Smooth muscle cell (in vitro differentiated cells): ENCODE data around the gene ZSWIM5. TPM values are rescaled to one million over a fixed set of nuclear protein-coding genes. Genes with fewer than 3 reads are reported as not detected.

Experiments used
- DNase-seq: peaks from one replicate; lab custom pipeline; 2025; ENCODE audit not compliant: unreplicated experiment; lab: John Stamatoyannopoulos, UW
- H2AFZ ChIP-seq: fragments of 200-600 bp; sonication (generic); 2 replicates; pipeline ENCODE4 v1.6.0; 2016; ENCODE audit warnings: antibody characterized with exemption, low read depth, mild to moderate bottlenecking
- H3F3A ChIP-seq: fragments of 200-600 bp; sonication (generic); 2 replicates; pipeline ENCODE4 v1.6.0; 2017; ENCODE audit warnings: antibody characterized with exemption, low read depth
- H3K27ac ChIP-seq: fragments of 200-600 bp; sonication (generic); 2 replicates; pipeline ENCODE4 v1.5.1; 2016; ENCODE audit warnings: low read depth, mild to moderate bottlenecking
- H3K27me3 ChIP-seq: fragments of 200-600 bp; sonication (generic); 2 replicates; pipeline ENCODE4 v1.6.1; 2016; ENCODE audit warnings: low read depth, mild to moderate bottlenecking
- H3K36me3 ChIP-seq: fragments of 200-600 bp; sonication (generic); 2 replicates; pipeline ENCODE4 v1.5.1; 2016; ENCODE audit warnings: low read depth
- H3K4me1 ChIP-seq: fragments of 200-600 bp; sonication (generic); 2 replicates; pipeline ENCODE4 v1.5.1; 2016; ENCODE audit warnings: low read depth
- H3K4me2 ChIP-seq: fragments of 200-600 bp; sonication (generic); 2 replicates; pipeline ENCODE4 v1.6.0; 2016; ENCODE audit warnings: mild to moderate bottlenecking
- H3K4me3 ChIP-seq: fragments of 200-600 bp; sonication (generic); 2 replicates; pipeline ENCODE4 v1.5.1; 2016; ENCODE audit warnings: mild to moderate bottlenecking
- H3K79me2 ChIP-seq: fragments of 200-600 bp; sonication (generic); 2 replicates; pipeline ENCODE4 v1.6.0; 2016; ENCODE audit warnings: low read depth, mild to moderate bottlenecking
- H3K9ac ChIP-seq: fragments of 200-600 bp; sonication (generic); 2 replicates; pipeline ENCODE4 v1.6.0; 2016; ENCODE audit warnings: low read depth
- H3K9me3 ChIP-seq: fragments of 200-600 bp; sonication (generic); replicated peaks from 2 replicates; pipeline ENCODE4 v1.5.1; 2016; ENCODE audit warnings: low read depth
- H4K20me1 ChIP-seq: fragments of 200-600 bp; sonication (generic); 2 replicates; pipeline ENCODE4 v1.6.0; 2016; ENCODE audit warnings: low read depth
- CTCF ChIP-seq: fragments of 200-600 bp; sonication (generic); IDR thresholded peaks from 2 replicates; pipeline ENCODE4 v1.5.1; 2017; ENCODE audit warnings: borderline replicate concordance, mild to moderate bottlenecking, antibody characterized with exemption; ENCODE audit not compliant: insufficient read depth, poor library complexity, severe bottlenecking
- whole genome bisulfite sequencing: methylation state at CpG from one replicate; pipeline ENCODE4 v1.1.7; 2016; ENCODE audit warnings: low lambda C conversion rate; 5-methylcytosine and 5-hydroxymethylcytosine counted together
- polyA plus RNA-seq: library from polyadenylated mRNA; unstranded; fragments of >200 nt; fragmentation: Nextera tagmentation; extraction: Ambion mirVana; gene quantifications from 2 replicates; pipeline ENCODE4 v1.2.1, GENCODE V29; 2016
- total RNA-seq: library from RNA; depleted of rRNA; stranded (reverse); fragments of >200 nt; gene quantifications from 2 replicates; pipeline ENCODE4 v1.2.3, GENCODE V29; 2014

ZSWIM5 gene
- total and polyA plus RNA-seq, 2 experiments from 2014 or later = 0.13 to 0.26 TPM

GRCh38 chr1:45014321-45015028 is 191.9 kb downstream of the ZSWIM5 start:
- Histone ChIP-seq H3K27me3 (no peaks in the 10 kb centered on the region), H4K20me1 (peaks cover 6% of the 10 kb centered on the region), H3K36me3 (no peaks in the 10 kb centered on the region), H3K4me3 (no peak overlapping the region), H3K4me2 (no peak overlapping the region), H3F3A (no peaks in the 10 kb centered on the region), H3K9ac (no peak overlapping the region), H2AFZ (no peak overlapping the region), H3K79me2 (peaks cover 10% of the 10 kb centered on the region), H3K27ac (no peak overlapping the region), H3K9me3 (no peaks in the 10 kb centered on the region), H3K4me1 (peaks cover 17% of the 10 kb centered on the region)
- peak; percentile 25 for DNase-seq
- WGBS = 70% methylated on average over 6 of the region's 6 CpGs
- TF ChIP-seq CTCF = peak; percentile 89

- H3K4me3 ChIP-seq = no peak overlapping the region
Measured at GRCh38 chr1:45013551-45014209, 192.7 kb downstream of the ZSWIM5 start.

GRCh38 chr1:45012639-45013278 is 193.6 kb downstream of the ZSWIM5 start:
- Histone ChIP-seq H3K36me3 (no peaks in the 10 kb centered on the region), H2AFZ (peak overlapping the region; percentile 98), H3F3A (no peaks in the 10 kb centered on the region), H3K4me2 (peak overlapping the region; percentile 99), H3K79me2 (peaks cover 10% of the 10 kb centered on the region), H3K27ac (peak overlapping the region; percentile 54), H3K4me3 (peak overlapping the region; percentile 88), H3K9me3 (no peaks in the 10 kb centered on the region), H3K9ac (peak overlapping the region; percentile 50), H3K27me3 (no peaks in the 10 kb centered on the region), H4K20me1 (peaks cover 6% of the 10 kb centered on the region), H3K4me1 (peaks cover 17% of the 10 kb centered on the region)
- DNase-seq = peak; percentile 14
- no peak for TF ChIP-seq CTCF
- 8% methylated on average over 21 of the region's 21 CpGs for WGBS

More at GRCh38 chr1:45013551-45014209, 192.7 kb downstream of the ZSWIM5 start:
- peak overlapping the region; percentile 6 for H3K27ac ChIP-seq
- no peak overlapping the region for H2AFZ ChIP-seq
- H3K79me2 ChIP-seq = peaks cover 10% of the 10 kb centered on the region
- DNase-seq = no peak
- peaks cover 6% of the 10 kb centered on the region for H4K20me1 ChIP-seq
- H3K36me3 ChIP-seq = no peaks in the 10 kb centered on the region
- 90% methylated on average over 12 of the region's 12 CpGs for WGBS
- no peak overlapping the region for H3K9ac ChIP-seq
- no peak for TF ChIP-seq CTCF
- no peaks in the 10 kb centered on the region for H3F3A ChIP-seq
- H3K9me3 ChIP-seq = no peaks in the 10 kb centered on the region
- no peaks in the 10 kb centered on the region for H3K27me3 ChIP-seq
- peaks cover 17% of the 10 kb centered on the region for H3K4me1 ChIP-seq
- H3K4me2 ChIP-seq = peak overlapping the region; percentile 99
